Sigmoid colon (tissue), 4 donors: Measurements from ENCODE around the gene NUDT22.

Experiments used
- EP300 ChIP-seq, 4 donors: sonication (generic); formaldehyde crosslinking; IDR thresholded peaks; one replicate each; pipeline ENCODE4 v1.6.1; 2017; ENCODE audit warnings: antibody characterized with exemption in 4 of 4
- POLR2AphosphoS5 ChIP-seq, 4 donors: sonication (generic); formaldehyde crosslinking; IDR thresholded peaks; one replicate each; pipeline ENCODE4 v1.6.1; 2017; ENCODE audit warnings: antibody characterized with exemption in 4 of 4
- TF ChIP-seq, protein P1 (sequence below), 4 experiments: fragments of 450-650 bp in 3 of 4; fragments of 200-600 bp in 1 of 4; IDR thresholded peaks; one replicate each; pipeline ENCODE4 v1.5.1; 2016 to 2019; ENCODE audit warnings: antibody characterized with exemption in 4 of 4, mild to moderate bottlenecking in 3 of 4, moderate library complexity in 2 of 4

- TF ChIP-seq, protein P1, sequence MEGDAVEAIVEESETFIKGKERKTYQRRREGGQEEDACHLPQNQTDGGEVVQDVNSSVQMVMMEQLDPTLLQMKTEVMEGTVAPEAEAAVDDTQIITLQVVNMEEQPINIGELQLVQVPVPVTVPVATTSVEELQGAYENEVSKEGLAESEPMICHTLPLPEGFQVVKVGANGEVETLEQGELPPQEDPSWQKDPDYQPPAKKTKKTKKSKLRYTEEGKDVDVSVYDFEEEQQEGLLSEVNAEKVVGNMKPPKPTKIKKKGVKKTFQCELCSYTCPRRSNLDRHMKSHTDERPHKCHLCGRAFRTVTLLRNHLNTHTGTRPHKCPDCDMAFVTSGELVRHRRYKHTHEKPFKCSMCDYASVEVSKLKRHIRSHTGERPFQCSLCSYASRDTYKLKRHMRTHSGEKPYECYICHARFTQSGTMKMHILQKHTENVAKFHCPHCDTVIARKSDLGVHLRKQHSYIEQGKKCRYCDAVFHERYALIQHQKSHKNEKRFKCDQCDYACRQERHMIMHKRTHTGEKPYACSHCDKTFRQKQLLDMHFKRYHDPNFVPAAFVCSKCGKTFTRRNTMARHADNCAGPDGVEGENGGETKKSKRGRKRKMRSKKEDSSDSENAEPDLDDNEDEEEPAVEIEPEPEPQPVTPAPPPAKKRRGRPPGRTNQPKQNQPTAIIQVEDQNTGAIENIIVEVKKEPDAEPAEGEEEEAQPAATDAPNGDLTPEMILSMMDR (IDR thresholded peaks at IDR 0.05): no peak
- TF ChIP-seq EP300 (IDR thresholded peaks at IDR 0.05) (no peak), POLR2AphosphoS5 (IDR thresholded peaks at IDR 0.05) (no peak)
Measured at GRCh38 chr11:64241241-64241490, 15.1 kb downstream of the NUDT22 start.
